NCI-H2029 (cell line): ENCODE data around the gene MPG.
"Not testable (repeated sequence)": the region's sequence is repeated elsewhere in the genome, so short reads cannot be mapped to it uniquely, and the experiment has no call there.

ENCODE experiments used
- DNase-seq: peaks from one replicate; lab custom pipeline; 2025; lab: John Stamatoyannopoulos, UW

MPG gene

DNA sequence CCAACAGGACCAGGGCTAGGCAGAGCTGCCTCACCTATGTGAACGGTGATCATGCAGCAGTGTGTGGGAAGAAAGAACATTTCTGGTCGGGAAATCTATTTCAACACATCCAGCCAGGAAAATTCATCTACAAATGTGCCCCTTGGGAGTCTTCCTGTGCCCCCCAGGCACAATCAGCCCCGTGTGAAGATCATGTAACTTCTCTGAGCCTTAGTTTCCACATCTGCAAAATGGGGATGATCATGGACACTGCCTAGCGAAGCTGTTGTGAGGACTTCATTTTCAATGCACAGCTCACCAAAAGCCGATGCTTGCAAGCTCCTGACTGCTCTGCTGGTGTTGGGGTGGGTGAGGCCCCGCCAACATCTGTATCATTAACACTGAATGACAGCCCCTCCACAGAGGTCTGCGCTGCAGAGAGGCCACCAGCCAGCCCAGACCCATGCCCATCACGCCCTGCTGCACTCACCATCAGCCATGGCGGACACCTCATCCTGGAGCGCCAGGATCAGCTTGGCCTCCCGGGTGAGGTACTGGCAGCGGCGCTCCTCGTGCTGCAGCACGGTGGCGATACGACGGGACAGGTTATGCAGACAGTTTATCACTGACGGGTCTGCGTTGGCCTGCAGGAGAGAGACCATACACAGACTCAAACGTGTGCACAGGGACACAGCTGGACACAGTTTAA lies 34.3 kb downstream of the MPG start:
- DNase-seq, result no peak

DNA sequence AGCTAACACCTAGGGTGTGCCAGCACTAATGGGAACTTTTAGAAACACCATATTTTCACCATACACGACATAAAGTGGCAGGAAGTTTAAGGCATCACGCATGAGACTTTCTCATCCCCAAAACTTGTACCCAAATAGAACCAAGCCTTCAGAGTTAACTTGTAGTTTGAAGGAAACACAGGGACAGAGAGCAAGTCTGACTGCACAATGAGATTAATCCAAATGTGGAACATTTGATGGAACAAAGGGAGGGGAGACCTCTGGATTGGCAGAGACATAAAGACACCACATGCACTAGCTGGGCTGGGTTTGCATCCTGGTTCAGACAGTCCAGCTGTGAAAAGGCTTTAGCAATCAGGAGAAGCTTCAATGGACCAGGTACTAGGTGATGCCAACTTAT lies 36.3 kb downstream of the MPG start:
- no peak for DNase-seq

DNA sequence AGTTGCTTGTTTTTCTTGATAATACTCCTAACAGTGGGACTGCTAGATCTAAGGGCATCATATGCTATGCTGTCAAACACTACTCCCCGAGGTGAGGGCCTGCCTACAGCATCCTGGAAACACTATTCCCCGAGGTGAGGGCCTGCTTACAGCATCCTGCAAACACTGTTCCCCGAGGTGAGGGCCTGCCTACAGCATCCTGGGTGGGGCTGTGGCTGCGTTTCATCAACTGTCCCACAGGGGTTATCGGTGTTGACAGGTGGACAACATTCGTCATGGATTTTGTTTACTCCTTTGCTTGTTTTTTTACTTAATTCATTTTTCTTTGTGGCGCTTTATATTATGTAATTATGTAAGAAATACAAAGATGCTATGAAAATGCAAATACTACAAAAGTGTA lies 38.0 kb downstream of the MPG start:
- DNase-seq, result no peak

DNA sequence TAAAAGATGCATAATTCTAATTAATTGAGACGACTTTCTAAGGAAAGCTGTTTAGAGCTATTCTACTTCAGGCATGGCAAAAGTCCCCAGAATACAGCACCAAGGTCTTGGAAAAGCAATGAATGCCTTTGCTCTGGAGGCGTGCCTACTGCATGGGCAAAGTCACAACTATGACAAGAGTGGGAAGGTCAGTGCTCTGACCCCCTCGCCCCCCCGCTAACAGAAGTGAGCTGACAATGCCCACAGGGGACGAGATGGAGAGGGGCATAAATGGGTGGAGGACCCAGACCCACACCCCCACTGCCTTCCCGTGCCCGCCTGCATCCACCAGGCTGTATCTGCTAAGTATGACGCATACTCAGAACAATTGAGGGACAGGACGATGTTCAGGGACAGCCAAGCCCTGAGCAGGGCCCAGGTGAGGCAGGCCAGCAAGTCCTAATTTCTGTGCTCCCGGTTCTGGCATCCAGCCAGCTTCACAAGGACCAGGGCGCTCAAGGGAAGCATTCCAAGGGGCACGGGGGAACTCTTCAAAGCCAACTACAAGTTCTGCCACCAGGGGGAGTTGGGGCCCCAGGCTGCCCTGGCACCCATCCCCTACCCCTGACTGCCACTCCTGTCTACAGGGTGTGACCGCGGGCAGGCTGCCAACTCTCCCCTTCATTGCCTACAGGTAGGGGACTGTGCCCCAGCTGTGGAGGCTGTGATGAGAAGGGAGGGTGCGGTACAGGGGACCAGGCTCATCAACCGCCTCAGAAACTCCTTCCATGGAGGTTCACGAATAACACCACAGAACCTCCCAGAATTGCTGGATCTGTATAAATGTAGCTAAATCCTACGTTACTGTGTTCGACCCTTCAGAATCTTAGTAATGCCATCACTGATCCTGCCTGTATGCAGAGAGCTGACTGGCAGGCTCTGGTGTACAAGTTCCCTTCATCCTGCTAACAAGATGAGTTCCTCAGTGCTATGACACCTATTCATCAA lies 39.6 kb downstream of the MPG start:
- peak; percentile 78 for DNase-seq

DNA sequence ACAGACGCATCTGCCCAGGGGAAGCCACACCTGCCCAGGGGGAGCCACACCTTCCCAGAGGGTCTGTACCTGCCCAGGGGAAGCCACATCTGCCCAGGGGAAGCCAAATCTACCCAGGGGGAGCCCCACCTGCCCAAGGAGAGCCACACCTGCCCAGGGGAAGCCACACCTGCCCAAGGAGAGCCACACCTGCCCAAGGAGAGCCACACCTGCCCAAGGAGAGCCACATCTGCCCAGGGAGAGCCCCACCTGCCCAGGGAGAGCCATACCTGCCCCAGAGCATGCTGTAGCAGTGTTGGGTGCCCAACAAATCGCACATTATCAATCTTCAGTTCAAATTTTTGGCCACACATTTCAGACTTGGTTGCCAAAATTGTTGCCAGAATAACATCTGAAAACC lies 40.8 kb downstream of the MPG start:
- DNase-seq, result no peak

DNA sequence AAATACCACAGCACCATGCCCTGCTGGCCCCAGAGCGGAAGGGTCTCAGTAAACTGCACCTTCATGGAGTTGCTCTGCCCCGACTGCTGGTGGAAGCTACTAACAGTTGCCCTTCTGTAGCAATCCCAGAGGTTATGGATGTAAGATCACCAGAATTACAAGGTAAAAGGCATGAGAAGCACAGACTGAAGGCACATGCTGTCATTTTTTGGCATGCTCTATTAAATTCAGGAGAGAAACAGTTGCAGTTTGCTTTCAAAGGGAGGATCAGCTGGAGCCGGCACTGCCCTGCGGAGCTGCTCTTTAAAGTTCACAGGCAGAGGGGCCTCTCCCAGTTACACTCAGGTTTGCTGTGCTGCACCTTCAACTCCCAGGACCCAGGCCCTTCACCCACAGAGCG lies 41.3 kb downstream of the MPG start:
- no peak for DNase-seq

DNA sequence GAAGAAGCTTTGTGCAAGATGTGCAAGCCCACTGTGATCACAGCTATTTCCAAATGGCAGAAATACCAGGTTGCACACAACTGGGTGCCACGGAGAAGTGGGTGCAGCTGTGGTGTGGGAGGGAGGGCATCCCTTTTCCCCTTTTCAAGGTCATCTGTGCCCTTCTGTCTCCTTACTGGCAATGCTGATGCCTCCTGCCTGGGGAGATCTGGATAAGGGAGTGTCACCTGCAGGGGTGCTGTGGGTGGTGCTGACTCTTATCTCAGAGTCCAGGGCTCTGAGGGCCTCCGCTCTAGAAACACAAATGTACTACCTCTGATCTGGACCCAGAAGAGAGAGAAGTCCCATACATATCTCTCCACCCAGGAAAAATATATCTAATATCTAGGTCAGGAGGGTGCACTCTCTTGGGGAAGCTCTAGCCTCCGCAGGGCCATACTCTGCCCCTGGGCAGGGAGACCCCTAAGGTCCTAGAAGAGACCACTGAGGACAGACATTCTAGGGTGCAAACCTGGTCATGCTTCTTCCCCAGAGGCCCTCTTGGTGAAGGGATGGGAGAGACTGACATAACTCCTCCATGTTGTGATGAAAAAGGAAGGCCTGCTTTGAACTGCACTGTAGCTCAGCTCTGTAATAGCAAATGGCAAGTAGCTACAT lies 41.9 kb downstream of the MPG start:
- DNase-seq, result no peak

DNA sequence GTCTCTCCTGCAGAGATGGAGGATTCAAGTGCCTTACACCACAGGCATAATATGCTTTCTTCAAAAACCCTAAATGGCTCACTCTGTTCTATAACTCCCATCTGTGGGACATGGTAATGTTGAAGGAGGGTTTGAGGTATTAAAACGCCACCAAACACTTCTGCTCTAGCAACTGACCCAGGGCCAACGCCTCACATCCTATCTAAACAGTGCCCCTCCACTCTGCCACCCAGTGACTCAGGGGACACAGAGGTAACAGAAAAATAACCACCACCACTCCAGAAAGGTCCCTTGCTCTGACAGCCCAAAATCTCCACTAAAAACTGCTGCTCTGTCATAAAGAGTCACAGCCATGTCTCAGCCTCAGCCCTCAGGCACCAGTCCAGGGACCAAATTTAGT lies 42.7 kb downstream of the MPG start:
- DNase-seq, result no peak

DNA sequence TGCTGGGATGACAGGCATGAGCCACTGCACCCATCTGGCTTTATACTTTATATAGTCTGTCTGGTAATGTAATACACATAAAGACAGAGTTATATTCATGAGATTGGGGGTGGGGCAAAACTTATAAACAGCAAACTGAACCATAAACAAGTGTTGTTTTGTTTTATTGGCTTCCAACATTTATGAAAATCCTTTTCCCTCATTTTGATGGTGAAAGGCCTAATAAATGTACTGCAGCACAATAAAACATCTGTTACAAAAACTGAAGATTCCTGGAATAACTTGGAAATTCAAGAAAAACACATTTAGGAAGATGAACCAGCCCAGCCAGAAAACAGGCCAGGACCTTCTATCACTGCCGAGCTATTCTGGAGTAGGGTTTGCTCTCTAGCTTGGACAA lies 44.3 kb downstream of the MPG start:
- no peak for DNase-seq

DNA sequence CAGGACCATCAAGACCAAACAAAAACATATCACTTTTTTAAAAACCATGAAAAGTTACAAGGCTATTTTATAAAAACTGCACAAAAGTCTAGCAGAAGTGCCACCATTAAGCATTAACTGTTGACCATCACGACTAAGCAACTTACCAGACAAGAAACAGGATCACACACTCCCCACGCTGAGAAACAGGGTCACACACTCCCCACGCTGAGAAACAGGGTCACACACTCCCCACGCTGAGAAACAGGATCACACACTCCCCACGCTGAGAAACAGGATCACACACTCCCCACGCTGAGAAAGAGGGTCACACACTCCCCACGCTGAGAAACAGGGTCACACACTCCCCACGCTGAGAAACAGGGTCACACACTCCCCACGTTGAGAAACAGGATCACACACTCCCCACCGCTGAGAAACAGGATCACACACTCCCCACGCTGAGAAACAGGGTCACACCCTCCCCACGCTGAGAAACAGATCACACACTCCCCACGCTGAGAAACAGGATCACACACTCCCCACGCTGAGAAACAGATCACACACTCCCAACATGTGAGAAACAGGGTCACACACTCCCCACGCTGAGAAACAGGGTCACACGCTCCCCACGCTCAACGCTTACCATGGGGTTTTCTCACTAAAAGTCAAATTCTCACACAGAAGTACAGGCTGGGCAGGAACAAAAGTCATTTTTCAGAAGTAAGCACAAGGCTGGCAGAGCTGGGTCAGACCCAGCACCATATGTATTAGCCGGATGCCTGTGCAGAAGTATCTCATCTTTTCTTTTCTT lies 45.7 kb downstream of the MPG start:
- not testable (repeated sequence) for DNase-seq

DNA sequence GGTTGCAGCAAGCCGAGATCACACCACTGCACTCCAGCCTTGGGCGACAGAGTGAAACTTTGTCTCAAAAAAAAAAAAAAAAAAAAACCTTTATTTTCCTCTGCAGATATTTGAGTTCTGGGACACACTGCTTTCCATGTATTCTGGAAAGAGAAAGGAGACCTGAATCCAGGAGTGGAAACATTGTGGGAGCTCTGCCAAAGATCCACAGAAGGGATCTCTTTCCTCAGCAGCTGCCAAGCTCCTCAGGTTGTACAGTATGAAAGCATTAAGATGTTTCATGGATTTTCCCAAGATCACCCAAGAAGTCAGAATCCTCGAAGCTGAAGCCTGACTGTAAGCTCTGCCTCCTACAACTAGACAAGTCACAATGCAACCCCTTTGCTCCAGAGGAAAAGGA lies 47.0 kb downstream of the MPG start:
- DNase-seq, result no peak

DNA sequence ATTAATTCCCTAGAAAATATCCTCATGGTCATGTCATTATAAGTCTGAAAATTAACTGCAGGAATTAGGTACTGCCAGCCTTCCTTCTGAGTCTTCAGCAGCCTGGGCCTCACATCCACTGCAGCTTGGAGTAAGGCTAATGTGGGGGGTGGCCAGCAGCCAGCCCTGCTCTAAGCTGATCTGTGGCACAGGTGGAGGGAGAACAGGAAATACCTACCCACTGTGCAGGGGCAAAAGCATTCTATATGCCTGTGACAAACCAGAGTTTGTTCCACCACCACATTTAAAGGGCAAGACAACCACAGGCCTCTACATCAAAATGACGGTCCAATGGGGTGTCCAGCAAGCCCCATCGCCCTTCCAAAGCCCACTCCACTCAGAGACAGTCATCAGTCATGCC lies 51.0 kb downstream of the MPG start:
- DNase-seq, result no peak

DNA sequence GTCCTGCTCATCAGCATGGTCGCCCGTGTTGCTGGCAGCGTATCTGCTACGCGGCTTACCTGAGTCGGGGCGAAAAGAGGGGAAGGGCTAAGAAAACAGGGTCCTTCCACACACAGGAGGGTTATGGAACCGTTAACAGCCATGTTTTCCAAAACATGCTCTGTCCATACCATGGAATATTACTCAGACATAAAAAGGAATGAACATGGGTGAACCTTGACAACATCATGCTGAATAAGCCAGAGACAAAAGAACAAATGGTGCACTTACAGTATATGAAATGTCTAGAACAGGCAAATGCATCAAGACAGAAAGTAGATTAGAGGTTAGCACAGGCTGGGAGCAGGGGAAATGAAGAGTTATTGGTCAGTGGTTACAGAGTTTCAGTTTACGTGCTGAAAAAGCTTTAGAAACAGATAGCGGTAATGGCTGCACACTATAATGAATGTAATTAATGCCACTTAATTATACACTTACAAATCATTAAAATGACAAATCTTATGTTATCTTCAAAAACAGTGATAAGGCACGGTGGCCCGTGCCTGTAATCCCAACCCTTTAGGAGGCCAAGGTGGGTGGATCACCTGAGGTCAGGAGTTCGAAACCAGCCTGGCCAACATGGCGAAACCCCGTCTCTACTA lies 52.6 kb downstream of the MPG start:
- no peak for DNase-seq

DNA sequence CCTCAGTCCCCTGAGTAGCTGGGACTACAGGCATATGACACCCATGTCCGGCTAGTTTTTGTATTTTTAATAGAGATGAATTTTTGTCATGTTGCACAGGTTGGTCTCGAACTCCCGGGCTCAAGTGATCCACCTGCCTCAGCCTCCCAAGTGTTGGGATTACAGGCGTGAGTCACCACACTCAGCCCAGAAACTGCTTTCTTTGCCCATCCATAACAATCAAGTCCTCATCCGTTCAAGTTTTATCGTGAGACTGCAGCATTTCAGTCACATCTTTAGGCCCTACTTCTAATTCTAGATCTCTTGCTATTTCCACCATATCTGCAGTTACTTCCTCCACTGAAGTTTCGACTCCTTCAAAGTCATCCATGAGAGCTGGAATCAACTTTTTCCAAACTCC lies 54.1 kb downstream of the MPG start:
- DNase-seq, result no peak

DNA sequence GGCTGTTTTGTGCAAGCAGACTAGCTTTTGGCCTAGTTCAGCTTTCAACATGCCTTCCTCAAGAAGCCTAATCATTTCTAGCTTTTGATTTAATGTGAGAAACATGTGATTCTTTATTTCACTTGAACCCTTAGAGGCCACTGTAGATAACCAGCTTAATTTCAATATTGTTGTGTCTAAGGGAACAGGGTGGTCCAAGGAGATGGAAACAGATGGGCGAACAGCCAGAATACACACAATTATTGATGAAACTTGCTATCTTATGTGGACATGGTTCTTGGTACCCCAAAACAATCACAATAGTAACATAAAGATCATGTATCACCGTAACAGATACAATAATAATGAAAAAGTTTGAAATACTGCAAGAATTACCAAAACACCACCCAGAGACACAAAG lies 55.7 kb downstream of the MPG start:
- no peak for DNase-seq
